BE2C (cell line): ENCODE data around the gene TET3.

ENCODE experiments used
- DNase-seq: peaks from one replicate; pipeline ENCODE4 v3.0.0-alpha.2; 2020
- H3K27me3 ChIP-seq: fragments of 250-450 bp; sonication (Bioruptor Pico); 2 replicates; pipeline ENCODE4 v1.5.1; 2020; ENCODE audit warnings: mild to moderate bottlenecking
- H3K36me3 ChIP-seq: fragments of 250-450 bp; sonication (Bioruptor Pico); 2 replicates; pipeline ENCODE4 v1.5.1; 2020; ENCODE audit warnings: mild to moderate bottlenecking
- H3K4me1 ChIP-seq: fragments of 250-450 bp; sonication (Bioruptor Pico); 2 replicates; pipeline ENCODE4 v1.5.1; 2020
- H3K4me3 ChIP-seq: 2 replicates; pipeline ENCODE4 v1.5.1; 2011; ENCODE audit warnings: low read depth, low read length
- H3K9me3 ChIP-seq: fragments of 250-450 bp; sonication (Bioruptor Pico); 2 replicates; pipeline ENCODE4 v1.5.1; 2020
- TF ChIP-seq, protein P1 (sequence below): IDR thresholded peaks from 2 replicates; pipeline ENCODE4 v1.5.1; 2012; ENCODE audit warnings: mild to moderate bottlenecking, low read depth, low read length

TET3 gene

DNA sequence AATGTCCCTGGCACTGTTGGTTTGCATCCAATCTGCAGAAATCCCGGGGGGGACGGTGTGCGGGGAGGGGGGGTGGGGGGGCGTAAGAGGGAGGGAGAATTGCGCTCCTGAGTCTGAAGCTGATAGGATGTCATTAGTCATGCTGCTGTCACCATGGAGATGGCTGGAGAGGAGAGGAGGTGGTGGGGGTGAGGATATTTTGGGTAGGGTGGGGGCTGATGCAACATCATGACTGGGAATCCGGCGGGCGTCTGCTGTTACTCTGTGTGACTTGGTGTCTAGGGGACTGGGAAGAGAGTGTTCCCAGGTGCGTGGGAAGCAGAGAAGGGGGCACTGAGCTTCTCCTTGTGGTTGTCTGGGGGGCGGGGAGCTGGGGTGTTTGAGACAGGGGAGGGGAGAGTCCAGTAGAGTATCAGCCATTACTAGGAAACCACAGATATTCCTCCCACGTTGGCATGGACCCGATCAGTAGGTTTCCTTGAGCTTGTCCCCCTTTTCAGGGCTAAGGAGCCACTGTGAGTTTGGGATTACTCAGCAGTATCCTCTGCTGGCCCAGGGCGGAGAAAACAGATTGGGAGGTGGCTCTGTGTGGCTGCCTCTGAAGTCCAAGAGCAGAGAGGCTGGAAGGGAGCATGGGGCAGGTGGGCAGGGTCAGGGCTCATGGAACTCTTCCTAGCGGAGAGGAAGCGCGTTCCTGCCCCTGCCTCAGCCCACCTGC lies 18.9 kb downstream of the TET3 start:
- DNase-seq = no peak
- Histone ChIP-seq H3K4me1 (peaks cover 24% of the 10 kb centered on the region), H3K9me3 (no peaks in the 10 kb centered on the region), H3K4me3 (peak overlapping the region; percentile 73), H3K27me3 (no peaks in the 10 kb centered on the region), H3K36me3 (no peaks in the 10 kb centered on the region)
- TF ChIP-seq, protein P1, sequence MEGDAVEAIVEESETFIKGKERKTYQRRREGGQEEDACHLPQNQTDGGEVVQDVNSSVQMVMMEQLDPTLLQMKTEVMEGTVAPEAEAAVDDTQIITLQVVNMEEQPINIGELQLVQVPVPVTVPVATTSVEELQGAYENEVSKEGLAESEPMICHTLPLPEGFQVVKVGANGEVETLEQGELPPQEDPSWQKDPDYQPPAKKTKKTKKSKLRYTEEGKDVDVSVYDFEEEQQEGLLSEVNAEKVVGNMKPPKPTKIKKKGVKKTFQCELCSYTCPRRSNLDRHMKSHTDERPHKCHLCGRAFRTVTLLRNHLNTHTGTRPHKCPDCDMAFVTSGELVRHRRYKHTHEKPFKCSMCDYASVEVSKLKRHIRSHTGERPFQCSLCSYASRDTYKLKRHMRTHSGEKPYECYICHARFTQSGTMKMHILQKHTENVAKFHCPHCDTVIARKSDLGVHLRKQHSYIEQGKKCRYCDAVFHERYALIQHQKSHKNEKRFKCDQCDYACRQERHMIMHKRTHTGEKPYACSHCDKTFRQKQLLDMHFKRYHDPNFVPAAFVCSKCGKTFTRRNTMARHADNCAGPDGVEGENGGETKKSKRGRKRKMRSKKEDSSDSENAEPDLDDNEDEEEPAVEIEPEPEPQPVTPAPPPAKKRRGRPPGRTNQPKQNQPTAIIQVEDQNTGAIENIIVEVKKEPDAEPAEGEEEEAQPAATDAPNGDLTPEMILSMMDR = no peak

DNA sequence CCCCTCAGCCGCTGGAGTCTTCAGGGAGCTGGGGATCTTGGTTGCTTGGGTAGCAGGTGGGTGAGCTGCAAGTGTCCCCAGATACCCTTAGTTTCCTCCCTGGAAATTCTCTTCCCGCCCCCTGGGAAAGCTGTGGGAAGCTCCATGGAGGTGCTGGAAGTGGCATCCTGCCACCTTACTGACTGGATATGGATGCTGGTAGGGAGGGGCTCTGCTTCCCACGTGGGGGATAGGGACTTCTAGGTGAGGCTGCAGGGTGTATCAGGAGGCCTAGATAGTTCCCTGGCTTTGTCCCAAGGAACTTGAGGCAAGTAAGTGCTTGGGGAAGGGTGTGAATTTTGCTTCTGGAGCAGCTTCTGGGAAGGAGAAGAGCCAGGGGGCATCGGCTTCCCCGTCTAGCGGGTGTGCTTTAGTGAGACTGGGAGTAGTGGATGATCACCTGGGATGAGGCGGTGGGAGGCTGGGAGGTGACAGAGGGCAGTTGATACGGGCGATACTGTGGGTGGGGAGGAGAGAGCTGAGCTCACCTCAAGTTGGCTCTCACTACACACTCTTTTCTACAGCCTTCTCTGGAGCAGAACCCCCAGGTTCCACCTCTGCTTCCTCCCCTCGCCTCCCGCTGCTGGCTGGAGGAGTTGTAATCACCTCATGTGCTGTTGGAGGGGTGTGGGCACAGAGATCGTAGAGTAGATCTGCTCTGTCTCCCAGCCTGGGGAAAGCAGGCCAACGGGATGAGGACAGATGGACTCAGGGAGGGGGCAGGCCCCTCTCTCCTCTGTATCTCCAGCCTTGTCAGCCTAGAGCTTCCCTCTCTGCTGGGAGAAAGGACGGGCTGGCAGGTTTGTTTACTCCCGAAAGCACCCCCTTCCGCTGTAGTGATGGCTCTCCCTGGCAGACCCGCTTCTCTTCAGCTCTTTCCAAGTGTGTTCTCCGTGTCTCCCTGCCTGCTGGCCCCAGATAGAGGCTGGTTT lies 19.8 kb downstream of the TET3 start:
- Histone ChIP-seq H3K27me3 (no peaks in the 10 kb centered on the region), H3K9me3 (no peaks in the 10 kb centered on the region), H3K4me3 (peak overlapping the region; percentile 73), H3K4me1 (peaks cover 24% of the 10 kb centered on the region), H3K36me3 (no peaks in the 10 kb centered on the region)
- no peak for DNase-seq
- TF ChIP-seq, protein P1 = no peak

DNA sequence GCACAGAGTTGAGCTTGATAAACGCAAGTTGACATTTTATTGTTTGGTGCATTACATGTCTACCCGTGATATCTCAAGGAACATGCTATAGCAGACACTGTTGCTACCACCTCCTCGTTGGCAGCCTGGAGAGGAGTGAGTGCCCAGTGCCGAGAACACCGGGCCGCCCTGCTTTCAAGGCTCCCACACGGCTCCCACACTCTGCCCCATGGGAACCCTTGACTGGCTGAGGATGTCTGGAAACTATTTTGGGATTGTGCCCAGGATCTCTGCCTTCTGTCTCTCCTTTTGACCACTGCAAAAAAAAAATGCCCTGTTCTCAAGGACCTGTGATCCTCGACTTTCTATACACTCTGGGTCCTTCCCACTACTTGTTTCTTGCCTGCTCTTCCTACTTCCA lies 21.1 kb downstream of the TET3 start:
- Histone ChIP-seq H3K4me1 (peaks cover 27% of the 10 kb centered on the region), H3K4me3 (no peak overlapping the region), H3K36me3 (no peaks in the 10 kb centered on the region), H3K27me3 (no peaks in the 10 kb centered on the region), H3K9me3 (no peaks in the 10 kb centered on the region)
- TF ChIP-seq, protein P1 = no peak
- DNase-seq = no peak

DNA sequence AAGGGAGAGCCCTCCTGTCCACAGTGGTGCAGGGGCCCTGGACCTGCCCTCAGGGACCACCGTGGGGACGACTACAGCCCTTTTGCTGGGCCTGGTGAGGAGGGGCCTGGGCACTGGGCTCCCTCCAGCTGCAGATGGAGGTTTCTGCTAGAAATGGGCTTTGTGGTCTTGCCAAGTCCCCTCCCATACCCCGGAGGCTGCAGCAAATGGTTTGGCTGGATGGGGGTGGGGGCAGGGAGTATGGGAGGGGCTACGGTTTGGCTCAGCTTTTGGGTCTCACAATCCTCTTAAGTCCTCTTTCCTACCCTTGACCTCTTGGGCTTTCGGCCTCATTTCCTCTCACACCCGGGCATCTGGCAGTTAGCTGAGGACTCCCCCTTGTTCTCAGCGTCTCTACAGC lies 21.7 kb downstream of the TET3 start:
- H3K27me3 ChIP-seq = no peaks in the 10 kb centered on the region
- H3K36me3 ChIP-seq = no peaks in the 10 kb centered on the region
- peak; percentile 61 for DNase-seq
- H3K9me3 ChIP-seq = no peaks in the 10 kb centered on the region
- TF ChIP-seq, protein P1 = no peak
- peaks cover 27% of the 10 kb centered on the region for H3K4me1 ChIP-seq
- H3K4me3 ChIP-seq = no peak overlapping the region

DNA sequence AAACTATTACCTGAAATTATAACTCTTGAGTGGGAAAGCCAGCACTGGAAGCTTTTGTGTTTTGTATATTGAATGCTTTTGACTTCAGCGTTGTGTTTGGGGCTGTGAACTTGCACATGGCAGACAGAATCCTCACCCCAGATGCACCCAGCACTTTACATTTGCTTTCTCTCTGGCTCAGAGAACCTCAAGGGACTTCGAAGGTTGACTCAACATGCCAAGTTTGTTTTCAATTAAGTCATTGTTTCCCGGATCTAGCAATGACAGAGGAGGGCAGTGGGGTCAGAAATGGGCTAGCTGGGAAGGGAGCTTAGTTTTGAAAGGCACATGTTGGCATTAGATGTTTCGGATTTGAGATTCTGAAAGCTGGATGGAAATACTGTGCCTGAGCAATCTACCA lies 22.4 kb downstream of the TET3 start:
- TF ChIP-seq, protein P1 = no peak
- no peak for DNase-seq
- H3K36me3 ChIP-seq = no peaks in the 10 kb centered on the region
- peaks cover 24% of the 10 kb centered on the region for H3K4me1 ChIP-seq
- no peak overlapping the region for H3K4me3 ChIP-seq
- no peaks in the 10 kb centered on the region for H3K9me3 ChIP-seq
- no peaks in the 10 kb centered on the region for H3K27me3 ChIP-seq

DNA sequence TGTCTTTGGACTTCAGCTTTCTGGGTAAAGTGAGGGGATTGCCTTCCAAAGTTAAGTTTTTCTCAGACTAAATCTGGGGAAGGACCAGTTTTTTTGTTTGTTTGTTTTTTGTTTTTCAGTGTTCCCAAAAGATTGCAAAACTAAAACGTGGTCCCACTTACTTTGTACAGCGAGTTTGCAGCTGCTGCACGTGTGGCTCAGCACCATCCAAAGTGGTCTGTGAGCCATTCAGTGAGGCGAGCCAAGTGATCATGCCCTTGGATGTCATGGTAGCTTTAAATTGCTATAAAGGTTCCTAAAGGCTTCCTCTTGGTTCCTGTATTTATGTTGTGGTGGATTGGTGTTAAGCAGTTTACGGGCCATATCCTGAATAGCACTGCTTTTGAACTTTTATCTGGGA lies 23.0 kb downstream of the TET3 start:
- Histone ChIP-seq H3K4me1 (peaks cover 24% of the 10 kb centered on the region), H3K36me3 (no peaks in the 10 kb centered on the region), H3K9me3 (no peaks in the 10 kb centered on the region)

More for the DNA sequence above, 23.0 kb downstream of the TET3 start:
- no peaks in the 10 kb centered on the region for H3K27me3 ChIP-seq
- TF ChIP-seq, protein P1 = no peak
- no peak for DNase-seq
- H3K4me3 ChIP-seq = no peak overlapping the region
